Measurements from ENCODE around the gene DGCR8.
"Not testable (repeated sequence)": the region's sequence is repeated elsewhere in the genome, so short reads cannot be mapped to it uniquely, and the experiment has no call there.

Gene DGCR8

GRCh38 chr22:20053407-20054033, 26.5 kb upstream of the DGCR8 start:
- FAIRE-seq = no peak

- no peak for FAIRE-seq
These were observed 26.0 kb upstream of the DGCR8 start for GRCh38 chr22:20054034-20054427.

- FAIRE-seq = no peak
These were observed 25.6 kb upstream of the DGCR8 start for GRCh38 chr22:20054485-20054884.

GRCh38 chr22:20055144-20055543, 24.9 kb upstream of the DGCR8 start:
- no peak for FAIRE-seq

- FAIRE-seq = no peak
These were observed 24.4 kb upstream of the DGCR8 start for GRCh38 chr22:20055654-20056053.

DNA sequence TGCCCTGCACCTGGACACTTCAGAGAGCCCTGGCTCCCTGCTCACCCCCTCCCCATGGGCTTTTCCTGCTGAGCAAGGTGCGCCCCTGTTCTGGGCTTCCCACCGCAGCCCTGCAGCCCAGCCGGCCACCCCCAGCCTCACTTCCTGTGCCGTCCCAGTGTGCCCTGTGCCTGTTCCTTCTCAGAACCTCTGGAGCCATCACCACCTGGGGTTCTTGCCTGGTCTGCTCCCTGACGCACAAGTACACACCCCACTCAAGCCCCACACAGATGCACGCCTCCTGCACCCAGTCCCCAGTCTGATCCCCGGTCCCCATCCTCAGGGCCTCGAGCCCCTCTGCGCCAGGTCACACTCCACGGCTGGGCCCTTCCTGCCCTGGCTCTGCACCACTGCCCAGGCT, 23.9 kb upstream of the DGCR8 start:
- no peak for FAIRE-seq

GRCh38 chr22:20056696-20057386, 23.2 kb upstream of the DGCR8 start:
- no peak for FAIRE-seq

GRCh38 chr22:20057596-20058268, 22.3 kb upstream of the DGCR8 start:
- FAIRE-seq = no peak

DNA sequence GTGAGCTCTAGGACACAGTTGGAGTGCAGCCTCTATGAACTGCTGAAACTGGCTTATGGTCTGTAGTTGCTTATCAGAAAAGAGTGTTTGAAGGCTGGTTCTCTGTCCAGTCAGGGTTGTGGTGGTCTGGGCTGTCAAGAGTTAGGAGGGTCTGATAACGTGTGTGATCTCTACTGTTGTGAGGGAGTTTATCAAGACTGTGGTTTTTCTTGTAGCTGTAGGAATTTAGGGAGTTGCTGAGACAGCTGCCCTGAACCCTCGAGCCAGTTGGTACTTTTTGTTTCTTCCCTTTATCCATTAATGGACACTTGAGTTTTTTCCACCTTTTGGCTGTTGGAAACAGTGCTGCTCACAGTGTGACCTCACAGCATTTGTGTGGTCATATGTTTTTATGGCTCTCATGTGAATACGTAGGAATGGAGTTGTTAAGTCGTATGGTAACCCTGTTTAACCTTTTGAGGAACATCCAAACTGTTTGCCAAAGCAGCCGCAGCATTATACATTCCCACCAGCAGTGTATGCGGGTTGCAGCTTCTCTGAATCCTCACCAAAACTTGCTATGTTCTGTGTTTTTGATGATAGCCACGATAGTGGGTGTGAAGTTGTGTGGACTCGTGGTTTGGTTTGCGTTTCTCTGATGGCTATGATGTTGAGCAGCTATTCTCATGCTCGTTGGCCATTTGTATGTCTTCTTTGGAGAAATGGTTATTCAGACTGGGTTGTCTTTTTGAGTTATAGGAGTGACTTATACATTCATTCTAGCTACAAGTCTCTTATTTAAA, 20.9 kb upstream of the DGCR8 start:
- no peak for FAIRE-seq

- FAIRE-seq = no peak
These were observed 19.2 kb upstream of the DGCR8 start for GRCh38 chr22:20060700-20061480.

- FAIRE-seq = no peak
These were observed 18.6 kb upstream of the DGCR8 start for GRCh38 chr22:20061481-20061861.

GRCh38 chr22:20062043-20062765, 17.8 kb upstream of the DGCR8 start:
- FAIRE-seq = no peak

- FAIRE-seq = no peak
These were observed 17.3 kb upstream of the DGCR8 start for GRCh38 chr22:20062766-20063083.

- FAIRE-seq = no peak
These were observed 16.5 kb upstream of the DGCR8 start for GRCh38 chr22:20063271-20064139.

GRCh38 chr22:20064140-20064480, 15.9 kb upstream of the DGCR8 start:
- no peak for FAIRE-seq

DNA sequence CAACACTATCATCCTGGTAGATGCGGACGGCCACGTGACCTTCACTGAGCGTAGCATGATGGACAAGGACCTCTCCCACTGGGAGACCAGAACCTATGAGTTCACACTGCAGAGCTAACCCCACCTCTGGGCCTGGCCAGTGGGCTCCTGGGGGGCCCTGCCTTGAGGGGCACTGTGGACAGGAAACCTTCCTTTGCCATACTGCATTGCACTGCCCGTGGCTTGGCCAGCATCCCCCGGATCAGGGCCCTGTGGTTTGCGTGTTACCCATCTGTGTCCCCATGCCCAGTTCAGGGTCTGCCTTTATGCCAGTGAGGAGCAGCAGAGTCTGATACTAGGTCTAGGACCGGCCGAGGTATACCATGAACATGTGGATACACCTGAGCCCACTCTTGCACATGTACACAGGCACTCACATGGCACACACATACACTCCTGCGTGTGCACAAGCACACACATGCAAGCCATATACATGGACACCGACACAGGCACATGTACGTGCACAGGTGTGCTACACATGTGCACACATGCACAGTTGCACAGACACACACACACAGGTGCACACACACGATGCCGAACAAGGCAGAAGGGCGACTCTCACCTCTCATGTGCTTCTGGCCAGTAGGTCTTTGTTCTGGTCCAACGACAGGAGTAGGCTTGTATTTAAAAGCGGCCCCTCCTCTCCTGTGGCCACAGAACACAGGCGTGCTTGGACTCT, 15.3 kb upstream of the DGCR8 start:
- no peak for FAIRE-seq

GRCh38 chr22:20065896-20066616, 14.0 kb upstream of the DGCR8 start:
- FAIRE-seq = no peak

DNA sequence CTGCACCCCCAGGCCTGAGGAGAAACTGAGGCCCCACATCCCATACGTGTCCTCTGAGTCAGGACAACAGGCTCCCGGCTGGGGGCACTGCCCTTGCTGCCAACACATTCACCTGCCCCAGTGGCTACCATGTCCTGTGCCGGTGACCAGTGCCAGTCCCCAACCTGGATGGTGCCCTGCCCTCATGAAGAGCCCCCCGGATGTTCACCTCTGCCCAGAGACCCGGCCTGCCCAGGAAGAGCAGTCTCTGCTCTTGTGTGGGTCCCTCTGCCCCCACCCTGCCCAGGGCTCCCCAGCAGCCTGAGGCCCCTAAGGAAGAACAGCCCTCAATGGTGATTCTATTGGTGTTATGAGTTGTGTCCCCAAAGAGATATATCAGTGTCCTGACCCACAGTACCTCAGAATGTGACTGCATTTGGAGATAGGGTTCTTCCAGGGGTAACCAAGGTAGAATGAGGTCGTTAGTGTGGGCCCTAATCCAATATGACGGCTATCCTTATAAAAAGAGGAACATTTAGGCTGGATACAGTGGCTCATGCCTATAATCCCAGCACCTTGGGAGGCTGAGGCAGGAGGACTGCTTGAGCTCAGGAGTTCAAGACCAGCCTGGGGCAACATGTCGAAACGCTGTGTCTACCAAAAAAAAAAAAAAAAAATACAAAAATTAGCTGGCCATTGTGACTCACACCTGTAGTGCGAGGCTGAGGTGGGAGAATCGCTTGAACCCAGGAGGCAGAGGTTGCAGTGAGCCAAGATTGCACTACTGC, 13.2 kb upstream of the DGCR8 start:
- FAIRE-seq = no peak

- FAIRE-seq = not testable (repeated sequence)
These were observed 12.7 kb upstream of the DGCR8 start for GRCh38 chr22:20067384-20067682.

All from G401.6 (cell line).